Karpas-422 (cell line): Measurements from ENCODE around the gene BACH2. TPM values are rescaled to one million over a fixed set of nuclear protein-coding genes. Genes with fewer than 3 reads are reported as not detected.

Experiments used
- DNase-seq: peaks from one replicate; pipeline ENCODE4 v3.0.0-alpha.2; 2015
- H2AFZ ChIP-seq: fragments of 200-600 bp; sonication (generic); 2 replicates; pipeline ENCODE4 v1.6.1; 2014; ENCODE audit warnings: antibody characterized with exemption, low read length, mixed read lengths
- H3K27ac ChIP-seq: fragments of 200-600 bp; sonication (generic); 2 replicates; pipeline ENCODE4 v1.5.1; 2014; ENCODE audit warnings: mild to moderate bottlenecking, low read length, moderate library complexity
- H3K27me3 ChIP-seq: fragments of 200-600 bp; sonication (generic); 2 replicates; pipeline ENCODE4 v1.6.1; 2014; ENCODE audit warnings: low read length, mixed read lengths
- H3K36me3 ChIP-seq: fragments of 200-600 bp; sonication (generic); 2 replicates; pipeline ENCODE4 v1.6.1; 2014; ENCODE audit warnings: low read length, mixed read lengths; ENCODE audit not compliant: insufficient read depth
- H3K4me1 ChIP-seq: fragments of 200-600 bp; sonication (generic); 2 replicates; pipeline ENCODE4 v1.6.1; 2014; ENCODE audit warnings: mild to moderate bottlenecking, low read length, mixed read lengths
- H3K4me2 ChIP-seq: fragments of 200-600 bp; sonication (generic); 2 replicates; pipeline ENCODE4 v1.6.1; 2014; ENCODE audit warnings: low read length, low read depth, mild to moderate bottlenecking; ENCODE audit not compliant: poor library complexity, severe bottlenecking
- H3K4me3 ChIP-seq: fragments of 200-600 bp; sonication (generic); 2 replicates; pipeline ENCODE4 v1.5.1; 2014; ENCODE audit warnings: mild to moderate bottlenecking, antibody characterized with exemption, low read length, mixed read lengths
- H3K79me2 ChIP-seq: fragments of 200-600 bp; sonication (generic); 2 replicates; pipeline ENCODE4 v1.6.1; 2014; ENCODE audit warnings: mild to moderate bottlenecking, low read length, mixed read lengths
- H3K9ac ChIP-seq: fragments of 200-600 bp; sonication (generic); 2 replicates; pipeline ENCODE4 v1.6.0; 2014; ENCODE audit warnings: low read length
- H3K9me2 ChIP-seq: fragments of 200-600 bp; sonication (generic), shearing (Covaris generic); replicated peaks from 2 replicates; pipeline ENCODE4 v1.6.0; 2014; ENCODE audit warnings: mild to moderate bottlenecking, low read length, moderate library complexity; ENCODE audit not compliant: insufficient read depth
- H3K9me3 ChIP-seq: fragments of 300-700, 200-600 bp; sonication (generic); 2 replicates; pipeline ENCODE4 v1.6.1; 2014; ENCODE audit warnings: low read length, mixed read lengths
- H4K20me1 ChIP-seq: fragments of 200-600 bp; sonication (generic); 2 replicates; pipeline ENCODE4 v1.6.1; 2014; ENCODE audit warnings: mild to moderate bottlenecking, antibody characterized with exemption, low read length, low read depth; ENCODE audit not compliant: insufficient read depth
- total RNA-seq: library from RNA; depleted of rRNA; stranded (reverse); fragments of >200 nt; shearing (Covaris generic); gene quantifications from 2 replicates; pipeline ENCODE4 v1.2.3, GENCODE V29; 2014; ENCODE audit warnings: low replicate concordance

The BACH2 gene
- total RNA-seq, 1 experiment from 2014 or later = 3.2 TPM

DNA sequence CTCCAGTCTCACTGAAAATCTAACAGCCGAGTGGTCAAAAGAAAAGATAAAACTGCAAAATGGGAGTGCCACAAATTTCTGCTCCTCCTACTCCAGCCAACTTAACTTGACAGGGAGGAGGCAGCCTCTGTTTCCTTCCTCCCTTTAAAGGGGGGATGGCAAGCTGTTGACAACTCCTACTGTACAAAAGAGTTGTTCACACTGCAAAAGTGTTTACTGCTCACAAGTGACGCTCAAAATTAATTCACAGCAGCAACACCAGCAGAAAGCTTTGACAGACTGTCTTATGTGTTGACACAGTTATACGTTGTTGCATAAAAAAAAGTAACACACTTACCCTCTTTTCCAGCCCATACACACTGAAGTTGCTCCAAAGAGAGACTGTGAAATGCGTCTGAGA lies 169.8 kb downstream of the BACH2 start:
- H3K9me2 ChIP-seq = no peaks in the 10 kb centered on the region
- no peak overlapping the region for H3K9ac ChIP-seq
- no peaks in the 10 kb centered on the region for H3K9me3 ChIP-seq
- H3K36me3 ChIP-seq = no peaks in the 10 kb centered on the region
- DNase-seq = no peak
- H2AFZ ChIP-seq = peak overlapping the region; percentile 31; the same call in 1 of the 2 replicates
- no peaks in the 10 kb centered on the region for H3K79me2 ChIP-seq
- H3K4me2 ChIP-seq = no peak overlapping the region
- no peak overlapping the region; the same call in 1 of the 2 replicates for H3K27ac ChIP-seq
- H3K27me3 ChIP-seq = no peaks in the 10 kb centered on the region
- H4K20me1 ChIP-seq = no peaks in the 10 kb centered on the region
- no peak overlapping the region for H3K4me3 ChIP-seq
- H3K4me1 ChIP-seq = peaks cover 51% of the 10 kb centered on the region

- H3K9me3 ChIP-seq = no peaks in the 10 kb centered on the region
- no peak overlapping the region for H3K4me3 ChIP-seq
- no peak for DNase-seq
- H3K4me1 ChIP-seq = peaks cover 55% of the 10 kb centered on the region
- peak overlapping the region; percentile 41; the same call in 1 of the 2 replicates for H3K27ac ChIP-seq
- H3K9me2 ChIP-seq = no peaks in the 10 kb centered on the region
- peak overlapping the region; percentile 62 for H3K4me2 ChIP-seq
- no peaks in the 10 kb centered on the region for H3K79me2 ChIP-seq
- no peaks in the 10 kb centered on the region for H3K36me3 ChIP-seq
- peak overlapping the region; percentile 10; the same call in 1 of the 2 replicates for H2AFZ ChIP-seq
- no peaks in the 10 kb centered on the region for H3K27me3 ChIP-seq
- no peaks in the 10 kb centered on the region for H4K20me1 ChIP-seq
- 0 out of 2 replicates have a peak overlapping the region, but pooled peaks have one; percentile 1 for H3K9ac ChIP-seq
Measured at GRCh38 chr6:90126181-90126580, 170.5 kb downstream of the BACH2 start.

DNA sequence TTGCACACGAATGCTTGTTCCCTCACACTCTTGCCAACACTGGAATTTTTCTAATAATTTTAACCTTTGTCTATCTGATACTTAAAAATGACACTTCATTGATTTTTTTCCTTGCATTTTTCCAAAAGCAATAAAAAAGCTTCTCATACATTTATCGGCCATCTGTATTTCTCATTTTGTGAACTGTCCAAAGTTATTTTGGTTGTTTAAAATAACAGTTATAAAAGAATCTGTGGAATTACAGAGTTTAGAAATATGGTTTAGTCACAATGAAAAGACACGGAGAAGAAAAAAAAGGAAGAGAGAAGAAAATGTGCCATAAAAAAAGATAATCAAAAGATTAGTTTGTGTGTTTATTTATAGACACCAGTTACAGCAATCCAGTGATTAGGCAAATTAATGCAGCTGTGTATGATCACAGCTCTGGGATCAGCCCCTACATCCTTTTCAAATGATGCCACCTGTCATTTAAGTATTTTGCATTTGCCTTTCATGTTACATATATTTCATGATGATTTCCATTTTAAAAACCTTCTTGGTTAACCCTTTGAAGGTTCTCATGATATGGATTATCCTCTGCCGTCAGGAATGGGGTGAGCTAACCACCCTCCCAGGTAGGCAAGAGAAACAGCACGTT lies 171.7 kb downstream of the BACH2 start:
- no peaks in the 10 kb centered on the region for H3K9me3 ChIP-seq
- no peaks in the 10 kb centered on the region for H3K27me3 ChIP-seq
- DNase-seq = peak; percentile 71
- peak overlapping the region; percentile 67 for H3K27ac ChIP-seq
- no peaks in the 10 kb centered on the region for H3K36me3 ChIP-seq
- no peaks in the 10 kb centered on the region for H3K79me2 ChIP-seq
- no peak overlapping the region for H2AFZ ChIP-seq
- peak overlapping the region; percentile 62 for H3K4me2 ChIP-seq
- H4K20me1 ChIP-seq = no peaks in the 10 kb centered on the region
- peak overlapping the region; percentile 11; the same call in 1 of the 2 replicates for H3K9ac ChIP-seq
- H3K9me2 ChIP-seq = no peaks in the 10 kb centered on the region
- H3K4me1 ChIP-seq = peaks cover 66% of the 10 kb centered on the region
- H3K4me3 ChIP-seq = 0 out of 2 replicates have a peak overlapping the region, but pooled peaks have one; percentile 17

DNA sequence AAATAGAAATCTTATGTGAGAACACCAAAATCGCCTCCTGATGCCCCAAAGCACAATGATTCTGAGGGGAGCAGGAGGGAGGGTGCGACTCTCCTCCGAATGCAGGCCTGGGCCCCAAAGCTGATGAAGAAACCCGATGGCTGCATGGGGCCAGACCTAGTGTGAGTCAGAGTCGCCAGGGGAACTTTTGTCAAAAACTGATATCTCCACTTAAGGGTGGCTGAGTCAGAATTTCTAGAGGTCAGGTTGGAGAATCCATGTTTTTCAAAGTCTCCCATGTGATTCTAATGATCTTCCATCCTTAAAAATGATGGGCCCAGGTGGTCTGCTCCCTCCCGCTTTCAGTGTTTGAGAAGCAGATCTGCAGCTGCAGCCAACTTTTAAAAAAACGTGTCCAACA lies 172.8 kb downstream of the BACH2 start:
- H4K20me1 ChIP-seq = no peaks in the 10 kb centered on the region
- H3K9ac ChIP-seq = no peak overlapping the region
- H3K4me3 ChIP-seq = no peak overlapping the region
- no peaks in the 10 kb centered on the region for H3K36me3 ChIP-seq
- peak overlapping the region; percentile 62 for H3K4me2 ChIP-seq
- peaks cover 77% of the 10 kb centered on the region for H3K4me1 ChIP-seq
- H3K9me3 ChIP-seq = no peaks in the 10 kb centered on the region
- H2AFZ ChIP-seq = no peak overlapping the region
- peak overlapping the region; percentile 67; the same call in 1 of the 2 replicates for H3K27ac ChIP-seq
- H3K79me2 ChIP-seq = no peaks in the 10 kb centered on the region
- DNase-seq = no peak
- no peaks in the 10 kb centered on the region for H3K9me2 ChIP-seq
- no peaks in the 10 kb centered on the region for H3K27me3 ChIP-seq

- peak; percentile 64 for DNase-seq
- Histone ChIP-seq H3K27ac (peak overlapping the region; percentile 23; the same call in 1 of the 2 replicates), H3K4me1 (peaks cover 74% of the 10 kb centered on the region), H3K79me2 (no peaks in the 10 kb centered on the region), H3K9me3 (no peaks in the 10 kb centered on the region), H4K20me1 (no peaks in the 10 kb centered on the region), H2AFZ (0 out of 2 replicates have a peak overlapping the region, but pooled peaks have one; percentile 16), H3K4me3 (no peak overlapping the region), H3K36me3 (no peaks in the 10 kb centered on the region), H3K9me2 (no peaks in the 10 kb centered on the region), H3K27me3 (no peaks in the 10 kb centered on the region), H3K9ac (no peak overlapping the region), H3K4me2 (no peak overlapping the region)
Measured at GRCh38 chr6:90121982-90122381, 174.7 kb downstream of the BACH2 start.

GRCh38 chr6:90120327-90120726 lies 176.3 kb downstream of the BACH2 start:
- Histone ChIP-seq H2AFZ (no peak overlapping the region), H3K27me3 (no peaks in the 10 kb centered on the region), H3K79me2 (no peaks in the 10 kb centered on the region), H3K4me1 (peaks cover 57% of the 10 kb centered on the region), H3K4me3 (no peak overlapping the region; the same call in 1 of the 2 replicates), H4K20me1 (no peaks in the 10 kb centered on the region), H3K9ac (no peak overlapping the region), H3K4me2 (peak overlapping the region; percentile 40), H3K9me3 (no peaks in the 10 kb centered on the region), H3K9me2 (no peaks in the 10 kb centered on the region), H3K27ac (peak overlapping the region; percentile 75), H3K36me3 (no peaks in the 10 kb centered on the region)
- peak; percentile 67 for DNase-seq

DNA sequence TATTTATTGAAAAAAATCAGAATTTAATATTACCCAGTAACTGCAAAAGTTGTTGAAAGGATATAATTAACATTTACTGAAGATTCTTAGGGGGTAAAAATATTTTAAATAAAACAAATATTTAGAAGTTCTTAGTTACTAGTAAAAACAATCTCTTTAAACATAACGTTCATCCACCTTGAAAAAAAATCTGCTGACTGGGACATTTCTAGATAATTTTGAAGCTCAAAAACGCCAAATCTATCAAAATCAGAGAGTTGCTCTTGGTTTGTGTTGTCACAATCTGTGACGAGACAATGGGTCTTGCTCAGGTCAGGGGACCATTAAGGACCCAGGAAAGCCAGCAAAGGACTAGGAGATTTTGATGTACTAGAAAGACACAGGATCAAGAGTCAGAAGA lies 177.0 kb downstream of the BACH2 start:
- Histone ChIP-seq H3K36me3 (no peaks in the 10 kb centered on the region), H3K27me3 (no peaks in the 10 kb centered on the region), H3K27ac (peak overlapping the region; percentile 30; the same call in 1 of the 2 replicates), H3K9ac (no peak overlapping the region), H4K20me1 (no peaks in the 10 kb centered on the region), H3K4me3 (no peak overlapping the region), H3K79me2 (no peaks in the 10 kb centered on the region), H3K9me3 (no peaks in the 10 kb centered on the region), H3K4me1 (peaks cover 50% of the 10 kb centered on the region), H3K4me2 (peak overlapping the region; percentile 40), H3K9me2 (no peaks in the 10 kb centered on the region), H2AFZ (no peak overlapping the region)
- DNase-seq = no peak

DNA sequence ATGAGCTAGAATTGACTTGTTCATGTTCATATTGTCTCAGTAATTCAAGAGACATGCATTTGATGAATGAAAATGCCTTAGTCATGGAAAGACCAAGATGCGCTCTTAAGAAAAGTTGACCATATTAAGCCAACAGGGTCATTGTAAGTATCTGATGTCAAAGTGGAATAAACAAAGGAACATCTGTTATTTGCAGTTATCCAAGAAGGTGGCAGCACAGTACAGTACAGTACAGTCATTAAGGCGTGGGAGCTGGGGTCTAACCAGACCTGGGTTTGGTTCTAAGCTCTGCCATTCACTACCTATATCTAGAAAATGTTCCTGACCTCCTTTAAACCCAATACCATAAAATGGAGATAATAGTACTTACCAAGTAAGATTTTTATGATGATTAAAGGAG lies 178.1 kb downstream of the BACH2 start:
- no peak overlapping the region for H3K9ac ChIP-seq
- no peaks in the 10 kb centered on the region for H4K20me1 ChIP-seq
- H3K9me3 ChIP-seq = peaks cover 3% of the 10 kb centered on the region; the same call in 1 of the 2 replicates
- H3K4me2 ChIP-seq = no peak overlapping the region
- H2AFZ ChIP-seq = no peak overlapping the region
- DNase-seq = no peak
- H3K4me3 ChIP-seq = no peak overlapping the region
- H3K4me1 ChIP-seq = peaks cover 40% of the 10 kb centered on the region
- H3K79me2 ChIP-seq = no peaks in the 10 kb centered on the region
- H3K36me3 ChIP-seq = no peaks in the 10 kb centered on the region
- H3K27me3 ChIP-seq = no peaks in the 10 kb centered on the region
- no peaks in the 10 kb centered on the region for H3K9me2 ChIP-seq
- H3K27ac ChIP-seq = no peak overlapping the region
